ENCODE data around the gene RBM33.

The RBM33 gene

GRCh38 chr7:155735442-155736115 is 91.1 kb downstream of the RBM33 start:
- no peaks in the 10 kb centered on the region for H3K27me3 ChIP-seq (ENCODE audit: insufficient read depth, low read depth)
- H2AFZ ChIP-seq (ENCODE audit: low read depth) = no peak overlapping the region
- H3K79me2 ChIP-seq (ENCODE audit: insufficient read depth, low read depth) = peaks cover 5% of the 10 kb centered on the region; the same call in 1 of the 2 replicates
- TF ChIP-seq CTCF (conservative IDR thresholded peaks at IDR 0.05; ENCODE audit: low read depth, low read length) = no peak
- no peak overlapping the region for H3K9ac ChIP-seq
- H3K4me2 ChIP-seq = no peak overlapping the region
- no peaks in the 10 kb centered on the region for H3K36me3 ChIP-seq (ENCODE audit: insufficient read depth)
- H3K4me1 ChIP-seq (ENCODE audit: low read depth, poor library complexity, severe bottlenecking) = peaks cover 20% of the 10 kb centered on the region
- peaks cover 4% of the 10 kb centered on the region; the same call in 1 of the 2 replicates for H4K20me1 ChIP-seq (ENCODE audit: insufficient read depth)
- H3K4me3 ChIP-seq (IDR thresholded peaks at IDR 0.05; ENCODE audit: insufficient read depth, low read depth, low read length) = no peak overlapping the region
- H3K27ac ChIP-seq = no peak overlapping the region

- H3K9ac ChIP-seq = no peak overlapping the region
Observed at GRCh38 chr7:155737590-155737989, 93.1 kb downstream of the RBM33 start.

GRCh38 chr7:155738104-155738503 is 93.6 kb downstream of the RBM33 start:
- no peak overlapping the region for H3K4me2 ChIP-seq
- no peak overlapping the region for H3K4me3 ChIP-seq (IDR thresholded peaks at IDR 0.05; ENCODE audit: insufficient read depth, low read depth, low read length)
- no peak for TF ChIP-seq CTCF (conservative IDR thresholded peaks at IDR 0.05; ENCODE audit: low read depth, low read length)
- no peaks in the 10 kb centered on the region for H3K27me3 ChIP-seq (ENCODE audit: insufficient read depth, low read depth)
- peaks cover 14% of the 10 kb centered on the region; the same call in 1 of the 2 replicates for H3K79me2 ChIP-seq (ENCODE audit: insufficient read depth, low read depth)
- peaks cover 7% of the 10 kb centered on the region; the same call in 1 of the 2 replicates for H3K36me3 ChIP-seq (ENCODE audit: insufficient read depth)
- H3K27ac ChIP-seq = no peak overlapping the region
- no peak overlapping the region for H2AFZ ChIP-seq (ENCODE audit: low read depth)
- no peak overlapping the region for H3K9ac ChIP-seq
- H3K4me1 ChIP-seq (ENCODE audit: low read depth, poor library complexity, severe bottlenecking) = peaks cover 45% of the 10 kb centered on the region
- peaks cover 4% of the 10 kb centered on the region; the same call in 1 of the 2 replicates for H4K20me1 ChIP-seq (ENCODE audit: insufficient read depth)

More at GRCh38 chr7:155737590-155737989, 93.1 kb downstream of the RBM33 start:
- H3K4me1 ChIP-seq (ENCODE audit: low read depth, poor library complexity, severe bottlenecking) = peaks cover 40% of the 10 kb centered on the region
- no peak for TF ChIP-seq CTCF (conservative IDR thresholded peaks at IDR 0.05; ENCODE audit: low read depth, low read length)
- 0 out of 2 replicates have a peak, but pooled peaks cover 3% of the 10 kb centered on the region for H3K36me3 ChIP-seq (ENCODE audit: insufficient read depth)
- H3K4me2 ChIP-seq = no peak overlapping the region
- H3K79me2 ChIP-seq (ENCODE audit: insufficient read depth, low read depth) = peaks cover 9% of the 10 kb centered on the region; the same call in 1 of the 2 replicates
- peaks cover 4% of the 10 kb centered on the region; the same call in 1 of the 2 replicates for H4K20me1 ChIP-seq (ENCODE audit: insufficient read depth)
- H3K27ac ChIP-seq = no peak overlapping the region
- no peak overlapping the region for H2AFZ ChIP-seq (ENCODE audit: low read depth)
- H3K4me3 ChIP-seq (IDR thresholded peaks at IDR 0.05; ENCODE audit: insufficient read depth, low read depth, low read length) = no peak overlapping the region
- H3K27me3 ChIP-seq (ENCODE audit: insufficient read depth, low read depth) = no peaks in the 10 kb centered on the region

GRCh38 chr7:155738652-155739537 is 94.4 kb downstream of the RBM33 start:
- no peak overlapping the region for H2AFZ ChIP-seq (ENCODE audit: low read depth)
- H3K79me2 ChIP-seq (ENCODE audit: insufficient read depth, low read depth) = peaks cover 21% of the 10 kb centered on the region
- no peak overlapping the region; the same call in 1 of the 2 replicates for H3K27ac ChIP-seq
- H3K4me2 ChIP-seq = no peak overlapping the region
- peaks cover 12% of the 10 kb centered on the region; the same call in 1 of the 2 replicates for H3K36me3 ChIP-seq (ENCODE audit: insufficient read depth)
- peak; percentile 70 for TF ChIP-seq CTCF (conservative IDR thresholded peaks at IDR 0.05; ENCODE audit: low read depth, low read length)
- H4K20me1 ChIP-seq (ENCODE audit: insufficient read depth) = peaks cover 4% of the 10 kb centered on the region; the same call in 1 of the 2 replicates
- H3K4me3 ChIP-seq (IDR thresholded peaks at IDR 0.05; ENCODE audit: insufficient read depth, low read depth, low read length) = no peak overlapping the region
- no peak overlapping the region for H3K9ac ChIP-seq
- H3K4me1 ChIP-seq (ENCODE audit: low read depth, poor library complexity, severe bottlenecking) = peaks cover 53% of the 10 kb centered on the region
- no peaks in the 10 kb centered on the region for H3K27me3 ChIP-seq (ENCODE audit: insufficient read depth, low read depth)

All from KMS-11 (cell line).